Chondrocyte (in vitro differentiated cells): ENCODE data around the gene R3HDM4. TPM values are rescaled to one million over a fixed set of nuclear protein-coding genes. Genes with fewer than 3 reads are reported as not detected.

Source experiments
- DNase-seq: peaks from one replicate; pipeline ENCODE4 v3.0.0; 2021; ENCODE audit warnings: mixed read lengths, low spot score
- H3K27ac Mint-ChIP-seq: one replicate; pipeline ENCODE4 v1.8.0; 2021; ENCODE audit warnings: mild to moderate bottlenecking, moderate library complexity, mixed read lengths; ENCODE audit not compliant: unreplicated experiment
- H3K27me3 Mint-ChIP-seq: 2 replicates; pipeline ENCODE4 v1.8.0; 2021; ENCODE audit warnings: low read depth, mixed read lengths
- H3K36me3 Mint-ChIP-seq: 2 replicates; pipeline ENCODE4 v1.8.0; 2021; ENCODE audit warnings: low read depth, mixed read lengths
- H3K4me1 Mint-ChIP-seq: 2 replicates; pipeline ENCODE4 v1.8.0; 2021; ENCODE audit warnings: low read depth, mild to moderate bottlenecking, mixed read lengths
- H3K4me3 Mint-ChIP-seq: one replicate; pipeline ENCODE4 v1.8.0; 2021; ENCODE audit warnings: mild to moderate bottlenecking, moderate library complexity, mixed read lengths; ENCODE audit not compliant: unreplicated experiment
- H3K9me3 Mint-ChIP-seq: 2 replicates; pipeline ENCODE4 v1.8.0; 2021; ENCODE audit warnings: low read depth, mixed read lengths
- CTCF ChIP-seq: fragments of 200-600 bp; sonication (generic); IDR thresholded peaks from 2 replicates; pipeline ENCODE4 v1.5.0; 2021; ENCODE audit warnings: antibody characterized with exemption, mild to moderate bottlenecking, moderate library complexity
- total RNA-seq: library from RNA; stranded (reverse); gene quantifications from 3 replicates; pipeline ENCODE4 v1.2.1, GENCODE V29; 2021

The R3HDM4 gene
- total RNA-seq, 1 donor from 2014 or later = 48.4 TPM

GRCh38 chr19:940591-941291 lies 27.7 kb upstream of the R3HDM4 start:
- Mint-ChIP-seq H3K9me3 (no peaks in the 10 kb centered on the region), H3K4me3 (no peak overlapping the region), H3K27ac (peak overlapping the region; percentile 24), H3K4me1 (peaks cover 12% of the 10 kb centered on the region), H3K27me3 (no peaks in the 10 kb centered on the region), H3K36me3 (peaks cover 2% of the 10 kb centered on the region)
- TF ChIP-seq CTCF = no peak
- no peak for DNase-seq

- H3K27ac Mint-ChIP-seq = no peak overlapping the region
- DNase-seq = no peak
- no peak overlapping the region for H3K4me3 Mint-ChIP-seq
- no peaks in the 10 kb centered on the region for H3K9me3 Mint-ChIP-seq
- H3K4me1 Mint-ChIP-seq = peaks cover 18% of the 10 kb centered on the region
- peaks cover 2% of the 10 kb centered on the region for H3K36me3 Mint-ChIP-seq
- TF ChIP-seq CTCF = no peak
- no peaks in the 10 kb centered on the region for H3K27me3 Mint-ChIP-seq
Observed at GRCh38 chr19:939922-940321, 26.9 kb upstream of the R3HDM4 start.

GRCh38 chr19:939439-939838 lies 26.4 kb upstream of the R3HDM4 start:
- no peak overlapping the region for H3K27ac Mint-ChIP-seq
- H3K4me3 Mint-ChIP-seq = no peak overlapping the region
- no peak for DNase-seq
- peaks cover 23% of the 10 kb centered on the region for H3K4me1 Mint-ChIP-seq
- H3K36me3 Mint-ChIP-seq = peaks cover 2% of the 10 kb centered on the region
- no peaks in the 10 kb centered on the region for H3K27me3 Mint-ChIP-seq
- TF ChIP-seq CTCF = no peak
- H3K9me3 Mint-ChIP-seq = no peaks in the 10 kb centered on the region

- Mint-ChIP-seq H3K4me1 (peaks cover 32% of the 10 kb centered on the region), H3K4me3 (no peak overlapping the region), H3K27ac (no peak overlapping the region), H3K9me3 (no peaks in the 10 kb centered on the region), H3K36me3 (peaks cover 2% of the 10 kb centered on the region), H3K27me3 (no peaks in the 10 kb centered on the region)
- DNase-seq = no peak
- no peak for TF ChIP-seq CTCF
Observed at GRCh38 chr19:938233-938923, 25.4 kb upstream of the R3HDM4 start.

- no peaks in the 10 kb centered on the region for H3K9me3 Mint-ChIP-seq
- H3K4me3 Mint-ChIP-seq = no peak overlapping the region
- H3K36me3 Mint-ChIP-seq = peaks cover 2% of the 10 kb centered on the region
- no peak overlapping the region for H3K27ac Mint-ChIP-seq
- DNase-seq = no peak
- H3K27me3 Mint-ChIP-seq = no peaks in the 10 kb centered on the region
- TF ChIP-seq CTCF = no peak
- peaks cover 40% of the 10 kb centered on the region for H3K4me1 Mint-ChIP-seq
Observed at GRCh38 chr19:937259-937694, 24.3 kb upstream of the R3HDM4 start.
